Measurements from ENCODE around the gene SUN1.
"Not testable (repeated sequence)": the region's sequence is repeated elsewhere in the genome, so short reads cannot be mapped to it uniquely, and the experiment has no call there.

Gene SUN1

DNA sequence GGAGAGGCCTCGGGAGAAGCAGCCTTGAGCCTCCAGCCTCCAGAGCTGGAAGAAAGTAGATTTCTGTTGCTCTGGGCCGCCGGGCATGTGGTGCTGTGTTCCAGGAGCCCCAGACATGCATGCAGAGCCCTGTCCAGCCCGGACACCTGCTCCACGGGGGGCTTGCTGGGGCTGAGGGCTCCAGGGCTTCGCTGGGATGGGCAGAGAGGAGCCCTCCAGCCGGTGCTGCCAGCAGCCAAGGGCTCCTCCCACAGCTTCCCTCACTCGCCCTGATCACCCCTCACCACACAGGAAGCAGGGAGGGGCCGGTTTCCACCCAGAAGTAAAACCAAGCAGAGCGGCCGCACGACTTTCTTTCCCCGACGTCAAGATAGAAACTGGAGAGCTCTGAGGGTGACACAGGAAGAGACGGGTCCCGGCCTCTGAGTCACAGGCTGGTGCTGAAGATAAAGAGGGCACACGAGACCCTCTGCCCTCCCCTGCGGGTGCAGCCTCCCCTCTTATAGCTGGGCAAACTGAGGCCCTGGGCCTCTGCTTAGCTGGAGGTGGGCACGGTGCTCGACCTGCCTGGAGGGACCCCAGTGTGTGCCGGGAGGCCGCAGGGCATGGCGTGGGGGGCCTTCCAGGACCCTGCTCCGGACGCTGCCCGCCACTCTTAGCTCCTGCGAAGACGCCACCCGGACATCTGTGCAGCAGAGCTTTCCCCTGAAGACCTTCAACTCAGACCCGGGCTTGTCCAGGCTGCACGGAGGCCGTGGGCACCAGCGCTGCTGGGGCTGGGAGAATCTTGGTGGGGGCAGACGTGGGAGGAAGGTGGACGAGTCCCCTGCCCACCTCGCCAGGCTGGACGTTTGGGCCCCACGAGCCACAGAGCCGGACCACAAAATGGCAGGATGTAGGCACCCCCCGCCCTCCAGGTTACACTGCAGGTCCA lies 91.1 kb downstream of the SUN1 start:
- peak; percentile 92 to 93 for DNase-seq

DNA sequence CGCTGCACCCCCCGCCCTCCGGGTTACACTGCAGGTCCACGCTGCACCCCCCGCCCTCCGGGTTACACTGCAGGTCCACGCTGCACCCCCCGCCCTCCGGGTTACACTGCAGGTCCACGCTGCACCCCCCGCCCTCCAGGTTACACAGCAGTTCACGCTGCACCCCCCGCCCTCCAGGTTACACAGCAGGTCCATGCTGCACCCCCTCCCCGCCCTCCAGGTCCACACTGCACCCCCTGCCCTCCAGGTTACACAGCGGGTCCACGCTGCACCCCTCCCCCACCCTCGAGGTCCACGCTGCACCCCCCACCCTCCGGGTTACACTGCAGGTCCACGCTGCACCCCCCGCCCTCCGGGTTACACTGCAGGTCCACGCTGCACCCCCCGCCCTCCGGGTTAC lies 91.8 kb downstream of the SUN1 start:
- DNase-seq, result not testable (repeated sequence)

Measured in stimulated activated CD4-positive, alpha-beta T cell treated with anti-CD3 and anti-CD28 coated beads, Interleukin-2, amount 100 ng/mL, for 24 hours (primary cell).